GM18520 (cell line): ENCODE measurements around the gene OR6C3.
"Not testable (repeated sequence)": the region's sequence is repeated elsewhere in the genome, so short reads cannot be mapped to it uniquely, and the experiment has no call there.

Experiments
- ATAC-seq: cut with Tn5 transposase; IDR thresholded peaks from one replicate; pipeline ENCODE4 v1.9.1; 2021; ENCODE audit not compliant: unreplicated experiment

The OR6C3 gene

GRCh38 chr12:55330446-55330845 is at the start of gene OR6C3:
TSS of gene OR6C3 (plus strand) at chr12:55330746. CDS start at chr12:55331701, 955 bp downstream.
- no peak for ATAC-seq

- ATAC-seq = no peak
Observed at GRCh38 chr12:55280991-55281390, 49.6 kb upstream of the OR6C3 start.

- no peak for ATAC-seq
Observed at GRCh38 chr12:55289999-55290398, 40.5 kb upstream of the OR6C3 start.

- no peak for ATAC-seq
Observed at GRCh38 chr12:55296469-55296868, 34.1 kb upstream of the OR6C3 start, which contains the start of gene OR6C6. TSS of gene OR6C6 (minus strand) at chr12:55296569. CDS start at chr12:55295232, 1,337 bp downstream.

GRCh38 chr12:55314043-55314442 is 16.5 kb upstream of the OR6C3 start, which contains the start of gene OR6C1:
TSS of gene OR6C1 (plus strand) at chr12:55314343. CDS start at chr12:55320600, 6,257 bp downstream.
- ATAC-seq = no peak

- ATAC-seq = no peak
Observed at GRCh38 chr12:55320201-55320600, 10.3 kb upstream of the OR6C3 start.

GRCh38 chr12:55325801-55326200 is 4.7 kb upstream of the OR6C3 start:
- not testable (repeated sequence) for ATAC-seq

GRCh38 chr12:55336002-55336401 is 5.5 kb downstream of the OR6C3 start:
- no peak for ATAC-seq

GRCh38 chr12:55355338-55355737 is 24.8 kb downstream of the OR6C3 start:
- not testable (repeated sequence) for ATAC-seq

- ATAC-seq = no peak
Observed at GRCh38 chr12:55362675-55363074, 32.1 kb downstream of the OR6C3 start, which contains the start of gene OR6C75. TSS of gene OR6C75 (plus strand) at chr12:55362975. CDS start at chr12:55365111, 2,136 bp downstream.

- no peak for ATAC-seq
Observed at GRCh38 chr12:55365086-55365485, 34.5 kb downstream of the OR6C3 start.

GRCh38 chr12:55372521-55372920 is 42.0 kb downstream of the OR6C3 start:
- no peak for ATAC-seq
